GM12873 (cell line): ENCODE measurements around the gene OSCP1.

Source experiments
- CTCF ChIP-seq: IDR thresholded peaks from 2 replicates; pipeline ENCODE4 v1.5.1; 2012; ENCODE audit warnings: low read depth, mild to moderate bottlenecking, moderate library complexity, low read length, control low read depth; ENCODE audit not compliant: insufficient read depth; ENCODE audit errors: missing control alignments

The OSCP1 gene

DNA sequence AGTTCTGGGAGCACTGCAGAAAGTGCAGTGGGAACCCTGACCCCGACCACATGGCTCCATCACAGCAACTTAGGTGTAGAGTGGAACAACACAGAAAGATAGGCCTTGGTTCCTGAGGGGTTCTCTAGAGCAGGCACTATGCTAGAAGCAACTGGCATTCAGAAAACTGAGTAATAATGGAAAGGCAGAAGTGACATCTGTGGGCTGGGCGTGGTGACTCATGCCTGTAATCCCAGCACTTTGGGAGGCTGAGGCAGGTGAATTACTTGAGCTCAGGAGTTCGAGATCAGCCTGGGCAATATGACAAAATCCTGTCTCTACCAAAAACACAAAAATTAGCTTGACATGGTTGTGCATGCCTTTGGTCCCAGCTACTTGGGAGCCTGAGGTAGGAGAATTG, 8.7 kb upstream of the OSCP1 start:
- no peak for TF ChIP-seq CTCF

DNA sequence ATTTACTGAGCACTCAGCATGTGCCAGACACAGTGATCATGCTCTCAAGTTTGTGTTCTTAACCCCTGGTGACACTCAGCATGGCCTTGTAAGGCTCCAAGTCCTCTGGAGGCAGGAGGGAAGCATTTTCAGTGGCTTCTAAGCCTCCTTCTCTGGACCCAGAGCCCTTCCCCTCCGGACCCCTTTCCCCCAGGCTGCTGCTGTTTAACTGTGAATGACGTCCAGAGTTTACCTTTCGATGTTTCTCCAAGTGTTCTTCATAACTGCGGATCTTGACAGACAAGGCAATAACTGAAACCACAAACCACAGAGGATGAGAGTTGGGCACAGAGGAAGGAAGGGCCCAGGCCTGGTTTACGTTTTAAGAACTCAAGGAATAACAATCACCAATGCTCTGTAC, 7.4 kb upstream of the OSCP1 start:
- no peak for TF ChIP-seq CTCF

DNA sequence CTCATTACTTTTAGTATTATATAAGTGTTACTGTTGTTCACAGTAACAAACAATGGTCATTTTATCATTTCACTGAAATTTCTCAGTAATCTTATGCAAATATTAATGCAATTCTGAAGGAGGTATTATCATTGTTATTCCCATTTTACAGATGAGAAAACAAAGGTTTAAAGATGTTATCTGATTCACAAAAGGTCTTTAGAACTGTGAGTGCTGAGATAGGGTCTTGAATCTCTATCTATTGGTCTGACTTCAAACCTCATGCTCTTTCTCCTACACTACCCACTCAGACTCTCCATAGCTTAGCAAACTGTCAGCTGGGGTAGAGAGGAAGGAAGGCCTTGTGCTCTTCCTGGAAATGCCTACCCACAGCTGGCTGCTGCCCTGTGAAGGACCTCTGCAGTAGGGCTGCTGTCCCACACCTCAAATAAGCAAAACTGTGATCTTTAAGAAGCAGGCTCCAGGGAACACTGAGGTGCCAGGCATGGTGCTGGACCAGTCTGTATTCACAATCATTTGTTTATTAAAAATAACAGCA, 6.2 kb upstream of the OSCP1 start:
- no peak for TF ChIP-seq CTCF

GRCh38 chr1:36455386-36455785, 5.1 kb upstream of the OSCP1 start:
- TF ChIP-seq CTCF, result no peak

DNA sequence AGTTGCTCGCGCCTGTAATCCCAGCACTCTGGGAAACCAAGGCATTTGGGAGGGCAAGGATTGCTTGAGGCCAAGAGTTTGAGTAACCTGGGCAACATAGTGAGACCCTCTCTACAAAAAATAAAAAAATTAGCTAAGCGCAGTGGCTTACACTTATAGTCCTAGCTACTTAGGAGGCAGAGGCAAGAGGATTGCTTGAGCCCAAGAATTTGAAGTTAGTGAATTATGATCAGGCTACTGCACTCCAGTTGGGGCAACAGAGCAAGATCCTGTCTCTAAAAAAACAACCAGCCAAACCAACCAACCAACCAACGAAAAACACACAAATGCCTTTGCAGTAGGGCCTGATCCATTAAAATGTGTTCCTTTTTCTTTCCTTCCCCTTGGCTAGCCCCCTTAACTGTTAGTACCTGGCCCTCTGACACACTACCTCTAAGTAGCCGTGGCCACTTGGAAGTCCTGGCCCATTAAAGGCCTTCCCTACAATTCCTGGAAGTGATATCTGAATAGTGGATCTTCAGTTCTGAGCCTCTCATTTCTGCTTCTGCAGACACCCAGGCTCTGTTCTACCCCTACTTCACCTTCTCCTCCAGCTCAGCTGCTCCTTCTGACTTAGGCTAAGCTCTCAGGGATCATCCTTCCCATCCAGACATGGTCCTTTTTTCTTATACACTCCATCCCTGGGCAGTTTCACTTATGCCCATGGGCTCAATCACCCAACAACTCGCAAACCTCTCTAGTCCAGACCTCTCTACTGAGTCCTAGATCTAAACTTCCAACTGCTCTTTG, 3.5 kb upstream of the OSCP1 start:
- TF ChIP-seq CTCF, result no peak

DNA sequence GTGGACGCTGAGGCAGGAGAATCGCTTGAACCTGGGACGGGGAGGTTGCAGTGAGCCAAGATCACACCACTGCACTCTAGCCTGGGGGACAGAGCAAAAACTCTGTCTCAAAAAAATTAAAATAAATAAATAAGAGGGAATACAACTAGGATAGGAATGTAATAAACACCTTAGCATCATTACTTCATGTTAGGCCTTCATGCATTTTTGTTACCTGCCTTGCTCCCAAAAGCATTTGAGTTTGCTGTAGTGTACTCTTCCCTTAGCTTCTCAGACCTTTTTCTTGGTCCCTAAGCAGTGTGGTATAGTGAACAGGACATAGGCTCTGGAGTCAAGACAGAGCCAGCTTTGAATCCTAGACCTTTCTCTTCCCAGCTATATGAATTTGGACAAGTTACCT, 2.8 kb upstream of the OSCP1 start:
- no peak for TF ChIP-seq CTCF

DNA sequence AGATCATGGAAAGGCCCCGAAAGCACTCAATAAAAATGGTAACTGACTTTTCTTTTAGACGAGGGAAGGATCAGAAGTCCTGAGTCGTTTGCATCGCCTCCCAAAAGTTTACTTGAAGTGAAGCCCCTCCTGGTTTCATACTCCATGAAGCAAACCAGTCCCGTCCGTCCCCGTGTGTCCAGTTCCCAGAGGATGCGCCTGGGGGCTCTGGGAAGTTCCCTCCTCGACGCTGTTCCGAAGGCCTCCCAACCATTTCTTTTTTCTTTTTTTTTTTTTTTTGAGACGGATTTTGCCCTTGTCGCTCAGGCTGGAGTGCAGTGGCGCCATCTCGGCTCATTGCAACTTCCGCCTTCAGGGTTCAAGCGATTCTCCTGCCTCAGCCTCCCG, 661 bp upstream of the OSCP1 start:
- no peak for TF ChIP-seq CTCF
